22Rv1 (cell line): ENCODE measurements around the gene RASSF10.

Source experiments
- H3K27ac ChIP-seq: fragments of 450-650 bp; 2 replicates; pipeline ENCODE4 v1.5.1; 2017
- ZFX ChIP-seq: fragments of 450-650 bp; IDR thresholded peaks from 2 replicates; pipeline ENCODE4 v1.6.1; 2017; ENCODE audit warnings: antibody characterized with exemption, borderline replicate concordance
- TF ChIP-seq, protein P1 (sequence below): fragments of 450-650 bp; IDR thresholded peaks from 2 replicates; pipeline ENCODE4 v1.5.1; 2017; ENCODE audit warnings: mild to moderate bottlenecking

RASSF10 gene

DNA sequence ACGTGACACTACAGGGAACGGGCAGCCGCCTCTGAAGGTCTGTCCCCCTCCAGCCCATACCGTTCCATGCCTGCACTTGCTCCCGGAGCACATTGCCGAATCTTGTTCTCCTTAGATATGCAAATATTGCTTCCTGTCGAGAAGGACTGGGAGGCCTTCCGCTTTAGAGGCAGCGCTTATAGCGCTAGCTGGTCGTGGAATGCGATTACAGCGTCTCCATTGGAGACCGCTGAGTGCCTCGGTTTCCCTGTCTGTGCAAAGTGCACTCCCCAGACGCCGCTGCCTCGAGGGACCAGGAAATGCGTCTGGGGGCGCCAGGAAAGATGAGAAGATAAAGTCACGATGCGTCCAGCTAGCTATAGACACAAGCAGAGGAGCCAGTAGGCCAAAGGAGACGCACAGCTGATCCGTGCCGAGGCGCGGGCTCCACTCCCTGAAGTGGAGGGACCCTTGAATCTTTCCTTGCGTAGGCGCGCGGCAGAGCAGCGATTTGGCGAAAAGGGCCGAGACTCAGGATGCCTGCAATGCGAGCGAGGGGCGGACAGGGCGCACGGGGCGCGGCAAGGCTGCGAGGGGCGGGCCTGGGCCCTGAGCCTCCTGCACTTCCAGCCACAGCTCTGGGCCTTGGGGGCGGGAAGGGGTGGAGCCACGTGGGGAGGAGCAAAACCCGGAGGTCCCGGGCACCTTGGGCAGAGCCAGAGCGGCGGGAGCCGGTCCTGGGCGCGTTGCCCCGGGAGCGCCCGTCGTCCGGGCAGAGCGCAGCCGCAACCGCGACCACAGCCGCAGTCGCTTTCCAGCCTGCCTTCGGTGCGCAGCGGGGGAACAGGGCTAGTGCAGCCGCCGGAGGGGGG, at the start of gene RASSF10:
Gene RASSF10, plus strand, starts transcription at position 692 of the 851 bp plus-strand sequence. CDS start 261 bp downstream, outside the sequence.
- TF ChIP-seq, protein P1, sequence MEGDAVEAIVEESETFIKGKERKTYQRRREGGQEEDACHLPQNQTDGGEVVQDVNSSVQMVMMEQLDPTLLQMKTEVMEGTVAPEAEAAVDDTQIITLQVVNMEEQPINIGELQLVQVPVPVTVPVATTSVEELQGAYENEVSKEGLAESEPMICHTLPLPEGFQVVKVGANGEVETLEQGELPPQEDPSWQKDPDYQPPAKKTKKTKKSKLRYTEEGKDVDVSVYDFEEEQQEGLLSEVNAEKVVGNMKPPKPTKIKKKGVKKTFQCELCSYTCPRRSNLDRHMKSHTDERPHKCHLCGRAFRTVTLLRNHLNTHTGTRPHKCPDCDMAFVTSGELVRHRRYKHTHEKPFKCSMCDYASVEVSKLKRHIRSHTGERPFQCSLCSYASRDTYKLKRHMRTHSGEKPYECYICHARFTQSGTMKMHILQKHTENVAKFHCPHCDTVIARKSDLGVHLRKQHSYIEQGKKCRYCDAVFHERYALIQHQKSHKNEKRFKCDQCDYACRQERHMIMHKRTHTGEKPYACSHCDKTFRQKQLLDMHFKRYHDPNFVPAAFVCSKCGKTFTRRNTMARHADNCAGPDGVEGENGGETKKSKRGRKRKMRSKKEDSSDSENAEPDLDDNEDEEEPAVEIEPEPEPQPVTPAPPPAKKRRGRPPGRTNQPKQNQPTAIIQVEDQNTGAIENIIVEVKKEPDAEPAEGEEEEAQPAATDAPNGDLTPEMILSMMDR: no peak
- TF ChIP-seq ZFX: no peak
- H3K27ac ChIP-seq: no peak within 1 kb of the TSS

DNA sequence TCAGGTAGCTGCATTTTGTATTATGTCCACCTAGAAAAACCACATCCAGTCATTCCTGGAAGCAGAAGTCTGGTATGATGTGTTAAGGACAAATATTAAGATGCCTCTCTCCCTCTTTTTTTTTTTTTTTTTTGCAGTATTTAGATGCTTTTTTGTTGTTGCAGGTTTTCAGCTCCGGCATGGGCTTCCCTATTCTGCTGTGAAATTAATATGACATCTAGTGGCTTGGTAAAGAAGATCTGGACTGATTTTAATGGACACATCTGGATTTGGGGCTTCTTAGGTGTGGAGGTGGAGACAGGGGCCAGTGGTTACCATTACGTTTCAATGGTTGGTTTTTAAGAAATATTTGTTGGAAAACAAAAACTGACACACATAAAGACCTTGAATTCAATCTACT, 47.5 kb upstream of the RASSF10 start:
- H3K27ac ChIP-seq: no peak overlapping the region
- no peak for TF ChIP-seq ZFX
- TF ChIP-seq, protein P1: no peak

DNA sequence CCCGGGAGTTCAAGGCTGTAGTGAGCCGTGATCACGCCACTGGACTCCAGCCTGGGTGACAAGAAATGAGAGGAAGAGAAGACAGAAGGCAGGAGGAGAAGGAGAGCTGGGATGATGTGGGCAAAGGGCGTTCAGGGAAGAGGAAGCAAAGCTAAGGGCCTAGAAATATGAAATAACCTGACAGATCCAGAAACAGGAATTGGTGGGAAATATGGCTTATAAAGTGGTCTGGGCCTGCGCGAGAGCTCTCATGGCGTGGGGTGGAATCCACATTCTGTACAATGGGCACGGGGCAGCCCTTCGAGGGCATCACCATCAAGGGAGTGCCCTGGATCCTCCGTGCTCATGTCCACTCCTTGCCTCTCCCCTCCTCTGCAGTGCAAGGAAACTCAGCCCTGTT, 46.8 kb upstream of the RASSF10 start:
- TF ChIP-seq, protein P1: no peak
- no peak overlapping the region for H3K27ac ChIP-seq

DNA sequence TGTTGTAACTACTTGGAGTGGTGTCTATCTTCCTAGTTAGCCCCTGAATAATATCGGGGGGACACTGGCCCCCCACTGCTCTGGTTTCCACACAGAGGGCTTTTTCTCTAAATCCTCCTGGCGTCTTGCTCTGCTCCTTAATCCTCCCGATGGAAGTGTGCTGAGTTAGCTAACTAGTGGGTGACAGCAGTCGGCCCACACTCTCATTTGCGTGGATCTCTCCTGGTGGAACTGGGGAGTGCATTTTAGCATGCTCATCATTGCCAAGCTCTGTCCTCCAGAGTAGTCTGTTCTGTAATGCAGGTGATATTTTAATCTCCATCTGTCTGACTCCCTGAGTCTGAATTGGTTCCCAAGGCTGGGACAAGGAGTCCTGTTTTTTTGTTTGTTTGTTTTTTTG, 46.1 kb upstream of the RASSF10 start:
- H3K27ac ChIP-seq: no peak overlapping the region
- TF ChIP-seq, protein P1: no peak
- no peak for TF ChIP-seq ZFX

DNA sequence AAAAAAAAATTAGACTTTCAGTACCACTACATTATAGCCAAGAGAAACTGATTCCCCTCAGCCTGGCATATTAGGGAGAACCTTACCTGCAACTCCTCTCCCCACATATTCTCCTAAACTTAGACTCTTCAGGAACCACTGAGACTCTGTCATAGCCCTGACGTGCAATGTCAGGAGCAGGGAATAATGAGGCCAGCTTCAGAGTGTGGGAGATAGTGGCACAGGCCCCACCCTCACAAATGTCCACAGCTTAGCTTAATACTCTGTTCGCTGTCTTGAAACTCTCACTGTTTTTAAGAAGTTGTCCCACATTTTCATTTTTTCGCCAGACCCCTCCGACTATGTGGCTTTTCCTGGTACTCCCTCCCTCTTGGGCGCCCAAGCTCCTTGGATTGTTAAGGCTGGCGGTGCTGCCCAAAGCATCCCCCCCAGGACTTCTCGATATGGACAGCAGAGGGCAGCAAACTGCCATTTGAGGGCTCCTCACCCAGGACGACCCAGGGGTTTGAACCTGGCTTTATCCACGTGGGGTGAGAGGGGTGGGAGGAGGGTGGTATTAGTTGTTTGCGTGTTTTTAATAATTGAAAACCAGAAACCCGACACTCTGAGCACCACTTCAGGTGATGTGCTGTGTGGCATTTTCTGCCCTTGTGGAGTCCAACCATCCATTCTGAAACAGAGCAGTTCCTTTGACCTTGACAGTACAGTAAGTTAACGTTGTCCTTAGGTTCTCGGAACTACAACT, 45.2 kb upstream of the RASSF10 start:
- TF ChIP-seq, protein P1: peak; percentile 85
- TF ChIP-seq ZFX: no peak
- no peak overlapping the region for H3K27ac ChIP-seq

DNA sequence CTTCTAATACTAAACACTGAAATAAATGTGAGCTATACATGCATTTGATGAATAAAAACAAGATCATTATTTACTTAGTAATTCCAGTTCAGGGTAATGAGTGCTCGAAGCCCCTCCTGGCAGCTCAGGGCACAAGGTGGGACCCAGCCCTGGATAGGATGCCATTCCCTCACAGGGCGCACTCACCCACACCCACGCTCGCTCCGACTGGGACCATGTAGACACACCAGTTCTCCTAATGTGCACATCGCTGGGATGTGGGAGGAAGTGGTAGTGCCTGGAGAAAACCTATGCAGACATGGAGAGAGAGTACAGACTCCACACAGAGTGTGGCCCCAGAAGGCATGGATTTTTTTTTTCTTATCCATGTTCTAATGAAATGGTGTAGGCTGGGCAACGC, 44.5 kb upstream of the RASSF10 start:
- TF ChIP-seq, protein P1: no peak
- no peak for TF ChIP-seq ZFX
- H3K27ac ChIP-seq: no peak overlapping the region

DNA sequence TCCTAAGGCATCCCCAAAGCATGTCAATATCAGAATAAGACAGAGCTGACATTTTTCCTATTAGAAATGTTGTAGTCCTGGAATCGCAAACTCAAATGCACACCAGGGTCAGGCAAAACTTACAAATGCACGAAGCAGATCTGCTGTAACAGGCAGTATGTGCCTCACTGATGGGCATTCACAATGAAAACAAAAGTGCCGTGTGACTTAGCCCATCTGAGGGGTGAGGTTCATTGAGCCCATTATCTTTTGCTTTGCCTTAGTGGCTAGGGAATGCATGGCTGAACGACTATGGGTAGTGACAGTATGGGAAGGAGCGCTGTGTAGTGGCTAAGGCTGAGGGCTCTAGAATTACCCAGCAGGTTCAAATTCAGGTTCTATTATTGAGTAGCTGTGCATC, 43.1 kb upstream of the RASSF10 start:
- H3K27ac ChIP-seq: no peak overlapping the region
- TF ChIP-seq, protein P1: no peak
- no peak for TF ChIP-seq ZFX
